SK-N-SH (cell line): ENCODE measurements around the gene INTS14.

Experiments
- CHD2 ChIP-seq: fragments of 150-350 bp; IDR thresholded peaks from 2 replicates; pipeline ENCODE4 v1.6.1; 2018; ENCODE audit warnings: low read length; ENCODE audit not compliant: partially characterized antibody
- CTCF ChIP-seq: fragments of 200-600 bp; sonication (generic); IDR thresholded peaks from 2 replicates; pipeline ENCODE4 v1.6.1; 2017; ENCODE audit warnings: antibody characterized with exemption, mild to moderate bottlenecking, moderate library complexity
- EZH2phosphoT487 ChIP-seq: fragments of 200-600 bp; sonication (generic); IDR thresholded peaks from 2 replicates; pipeline ENCODE4 v1.6.1; 2017; ENCODE audit warnings: low read depth, mixed run types, mild to moderate bottlenecking, antibody characterized with exemption, moderate library complexity, borderline replicate concordance
- IRF3 ChIP-seq: fragments of 150-350 bp; IDR thresholded peaks from 2 replicates; pipeline ENCODE4 v1.6.1; 2016; ENCODE audit warnings: mild to moderate bottlenecking, low read depth, low read length
- MXI1 ChIP-seq: IDR thresholded peaks from 2 replicates; pipeline ENCODE4 v1.6.1; 2012; ENCODE audit warnings: mild to moderate bottlenecking, low read depth, low read length, improper control_type of control experiment
- RCOR1 ChIP-seq: fragments of 150-350 bp; IDR thresholded peaks from 2 replicates; pipeline ENCODE4 v1.6.1; 2017; ENCODE audit warnings: antibody characterized with exemption, low read length
- RXRA ChIP-seq: IDR thresholded peaks from 2 replicates; pipeline ENCODE4 v1.4.0; 2012; ENCODE audit warnings: low read depth, mild to moderate bottlenecking, borderline replicate concordance
- SIN3A ChIP-seq: IDR thresholded peaks from 2 replicates; pipeline ENCODE4 v1.6.1; 2012; ENCODE audit warnings: low read depth, mild to moderate bottlenecking, low read length, moderate library complexity, borderline replicate concordance
- SMC3 ChIP-seq: IDR thresholded peaks from 2 replicates; pipeline ENCODE4 v1.6.1; 2012; ENCODE audit warnings: low read depth, low read length, improper control_type of control experiment
- TEAD4 ChIP-seq: IDR thresholded peaks from 2 replicates; pipeline ENCODE4 v1.4.0; 2012; ENCODE audit warnings: mild to moderate bottlenecking, borderline replicate concordance; ENCODE audit not compliant: insufficient read depth
- YY1 ChIP-seq: IDR thresholded peaks from 2 replicates; pipeline ENCODE4 v1.4.0; 2012; ENCODE audit warnings: low read depth, mild to moderate bottlenecking
- ZBTB33 ChIP-seq: IDR thresholded peaks from 2 replicates; pipeline ENCODE4 v1.4.0; 2012; ENCODE audit warnings: low read depth, borderline replicate concordance

- TF ChIP-seq RCOR1 (no peak), CTCF (no peak), MXI1 (no peak), IRF3 (no peak), ZBTB33 (no peak), TEAD4 (no peak), EZH2phosphoT487 (no peak), CHD2 (no peak), YY1 (no peak), SMC3 (no peak), SIN3A (no peak), RXRA (no peak)
These were observed 75.7 kb downstream of the INTS14 start for GRCh38 chr15:65535192-65535591.
